KBM-7 (cell line): ENCODE data around the gene LSG1.
A peak's percentile ranks its signal among the peaks of the same experiment; 100 is the strongest.

Experiments used
- DNase-seq: peaks from one replicate; pipeline ENCODE4 v3.0.0-alpha.2; 2015
- in situ Hi-C: fragments of 300-500 bp; cut with MboI; formaldehyde crosslinking; loops from 2 replicates; pipeline ENCODE4 v1.14.3; 2020; ENCODE audit warnings: low sequenced_read_pairs, low pct_unique_long_range_greater_than_20kb, mixed read lengths

Gene LSG1

DNA sequence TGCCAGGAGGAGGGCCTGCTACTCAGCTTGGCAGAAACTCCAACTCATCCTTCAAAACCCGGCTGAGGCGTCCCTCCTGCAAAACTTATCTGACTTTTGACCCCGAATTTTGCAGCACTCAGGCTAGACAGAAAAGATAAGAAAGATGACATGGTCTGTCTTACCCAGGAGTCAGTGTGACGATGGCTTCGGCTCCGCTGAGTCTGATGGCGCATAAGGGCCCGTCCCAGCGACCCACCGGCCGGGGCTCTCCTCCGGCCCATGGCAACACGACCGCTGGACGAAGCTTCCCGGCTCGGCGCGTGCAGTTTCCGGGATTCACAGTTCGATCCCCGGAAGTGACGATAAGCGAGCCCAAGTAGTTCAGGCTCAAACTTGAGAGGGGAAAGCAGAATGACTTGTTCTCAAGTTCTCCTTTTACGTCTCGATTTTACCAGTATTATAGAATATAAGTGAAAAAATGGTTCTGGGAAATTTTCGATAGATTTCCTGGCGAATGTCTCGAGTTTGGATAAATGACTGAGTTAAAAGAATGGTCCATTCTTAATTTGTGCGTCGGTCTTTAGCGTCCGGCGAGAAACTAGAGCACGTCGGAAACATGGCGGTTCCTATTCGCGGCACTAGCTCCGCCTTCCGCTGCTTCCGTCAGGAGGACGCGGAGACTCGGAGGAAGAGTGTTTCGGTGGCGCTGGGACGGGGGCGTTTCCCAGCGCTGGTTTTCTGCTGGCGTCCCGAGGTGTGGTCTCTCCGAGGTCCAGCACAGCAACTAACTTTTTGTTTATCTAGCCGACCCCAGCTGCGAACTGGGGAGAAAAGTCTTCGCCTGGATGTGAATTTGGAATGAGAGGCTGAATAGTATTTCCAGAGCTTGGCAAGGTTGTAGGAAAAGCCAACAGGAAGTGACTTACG is at the start of gene LSG1:
TSS of gene LSG1 (minus strand) at position 292 of the 909 bp plus-strand sequence. CDS start at position 263, 29 bp downstream.
- DNase-seq: peak; percentile 96
- in situ Hi-C loops: no loop called here

DNA sequence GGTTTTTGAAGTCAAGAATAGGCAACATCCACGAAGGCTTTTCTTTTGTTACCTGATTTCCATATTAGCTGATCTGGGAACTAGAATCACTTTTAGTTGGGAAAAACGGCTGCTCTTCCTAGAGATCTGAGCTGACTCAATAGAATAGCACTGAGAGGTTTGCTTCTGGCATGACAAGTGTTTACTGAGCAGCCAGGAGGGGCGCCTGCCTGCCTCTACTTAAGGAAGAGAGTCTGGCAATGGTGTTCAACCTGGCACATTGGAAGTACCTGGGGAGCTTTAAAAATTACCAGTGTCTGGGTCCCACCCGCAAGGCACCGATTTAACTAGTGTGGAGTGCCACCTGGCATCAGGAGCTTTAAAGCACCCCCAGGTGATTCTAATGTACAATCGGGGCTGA is 48.1 kb upstream of the LSG1 start:
- no peak for DNase-seq
- in situ Hi-C loops: no loop called here

DNA sequence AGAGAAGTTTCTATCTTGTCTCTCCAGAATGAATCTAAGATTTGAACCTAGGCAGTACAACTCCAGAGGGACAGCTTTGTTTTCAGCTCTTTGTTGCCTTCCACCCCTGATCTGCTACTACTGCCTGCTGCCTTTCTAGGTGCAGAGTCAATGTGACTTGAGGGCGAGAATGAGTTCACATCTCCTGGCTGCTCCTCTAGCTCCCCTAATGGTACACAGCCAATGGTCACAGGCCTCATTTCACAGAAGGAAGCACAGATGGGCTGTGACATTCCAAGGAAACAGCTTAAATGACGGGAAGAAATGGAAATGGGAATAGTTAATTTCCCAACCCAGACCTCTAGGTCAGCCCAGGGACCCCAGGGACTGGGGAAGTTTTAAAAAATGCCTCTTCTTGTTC is 46.1 kb upstream of the LSG1 start:
- DNase-seq: no peak
- in situ Hi-C loops: no loop called here

DNA sequence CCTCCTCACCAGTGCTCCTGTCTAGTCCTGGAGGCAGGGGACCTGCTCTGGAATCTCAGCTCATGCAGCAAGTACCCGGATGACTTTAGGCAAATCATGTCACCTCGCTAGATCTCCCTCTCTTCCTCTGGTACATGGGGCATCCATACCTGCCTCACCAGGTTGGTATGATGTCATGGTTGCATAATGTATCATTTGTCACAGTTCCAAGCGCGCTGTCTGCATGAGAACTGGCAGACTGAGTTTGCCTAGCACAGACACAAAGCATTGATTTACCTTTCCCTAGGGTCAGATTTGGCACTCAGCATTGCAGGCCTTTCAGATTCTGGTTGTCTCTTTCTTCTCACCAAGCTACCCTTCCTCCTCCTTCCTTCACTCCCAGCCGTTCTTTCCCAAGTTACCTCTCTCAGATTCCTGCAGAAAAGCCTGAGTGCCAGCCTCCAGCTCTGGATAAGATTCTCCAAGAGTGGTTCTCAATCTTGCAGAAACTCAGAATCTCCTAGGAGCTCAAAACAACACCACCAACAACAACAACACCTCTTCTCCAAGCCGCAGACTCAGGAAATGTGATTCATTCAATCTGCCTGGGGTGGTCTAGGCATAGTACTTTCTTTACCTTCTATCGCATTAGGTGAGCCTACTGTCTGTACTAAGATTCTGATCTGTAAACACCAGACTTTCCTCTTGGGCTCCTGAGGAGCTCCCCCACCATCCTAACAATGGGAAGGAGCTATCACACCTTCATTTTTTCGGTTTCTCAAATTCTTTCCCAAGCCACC is 43.2 kb upstream of the LSG1 start:
- in situ Hi-C loops: no loop called here
- no peak for DNase-seq

DNA sequence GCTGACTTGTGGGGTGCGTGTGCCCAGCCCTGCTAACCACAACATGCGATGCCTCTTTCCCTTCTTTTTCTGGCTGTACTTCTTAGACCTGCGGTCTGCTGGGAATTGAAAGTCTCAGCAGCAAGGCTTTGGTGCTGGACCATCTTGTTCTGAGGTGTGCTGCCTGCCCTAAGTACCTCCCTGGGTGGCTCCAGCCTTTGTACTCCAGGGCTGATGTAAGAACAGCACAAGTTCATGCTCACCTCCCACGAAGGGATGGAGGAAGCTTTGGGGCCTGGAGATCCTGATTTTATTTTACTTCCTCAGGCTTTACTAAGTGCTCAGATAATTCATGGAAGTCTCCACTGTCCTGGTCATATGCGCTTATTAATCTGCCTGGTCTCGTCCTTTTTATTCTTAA is 42.6 kb upstream of the LSG1 start:
- DNase-seq: no peak
- in situ Hi-C loops: no loop called here

DNA sequence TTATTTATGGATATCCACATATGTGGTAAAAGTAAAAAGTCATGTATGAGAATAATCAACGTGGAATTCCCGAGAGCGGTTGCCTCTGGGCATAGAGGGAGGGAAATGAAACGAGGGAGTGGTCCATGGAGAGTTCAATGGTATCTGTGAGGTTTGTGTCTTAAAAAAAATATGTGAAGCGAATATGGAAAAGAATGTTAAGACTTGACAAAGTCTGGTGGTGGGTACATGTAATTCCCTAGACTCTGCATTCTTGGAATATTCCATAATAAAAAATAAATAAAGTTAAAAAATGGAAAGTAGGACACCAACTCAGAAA is 42.1 kb upstream of the LSG1 start:
- in situ Hi-C loops: no loop called here

DNA sequence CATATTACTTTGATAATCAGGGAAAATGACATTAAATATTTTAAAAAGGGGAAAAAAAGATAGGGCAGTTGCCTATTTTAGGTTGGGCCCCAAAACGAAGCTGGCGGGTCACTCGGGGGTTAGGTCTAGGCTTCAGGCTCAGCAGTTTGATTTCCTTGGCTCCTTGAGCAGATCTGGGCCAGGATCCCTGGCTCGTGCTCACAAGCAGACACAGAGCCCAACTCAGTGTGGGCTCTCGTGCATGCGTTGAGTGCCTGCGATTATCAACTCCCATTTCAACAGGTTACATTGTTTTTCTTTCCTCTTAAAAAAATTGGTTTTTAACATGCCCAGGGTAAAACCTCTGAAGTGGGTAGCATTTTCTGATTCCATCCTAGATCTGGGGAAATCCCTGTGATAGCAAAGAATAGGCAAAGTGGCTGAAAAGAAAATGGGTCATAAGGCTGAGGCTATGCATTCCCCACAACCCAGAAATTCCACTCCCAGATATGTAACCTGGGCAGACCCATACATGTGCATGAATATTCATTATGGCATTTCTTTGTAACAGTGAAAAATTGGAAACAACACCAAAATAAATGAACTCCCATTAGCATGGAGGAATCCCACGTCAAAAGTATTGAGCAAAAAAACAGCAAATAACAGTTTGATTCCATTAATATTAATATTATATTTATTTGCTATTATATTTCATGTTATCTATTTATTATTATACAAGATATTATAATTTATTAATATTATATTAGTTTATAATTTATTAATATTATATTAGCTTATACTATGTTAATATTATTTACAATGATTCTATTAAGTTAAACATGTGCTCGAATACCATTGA is 41.5 kb upstream of the LSG1 start:
- in situ Hi-C loops: no loop called here
- DNase-seq: no peak

More for the DNA sequence above, 42.1 kb upstream of the LSG1 start:
- no peak for DNase-seq

DNA sequence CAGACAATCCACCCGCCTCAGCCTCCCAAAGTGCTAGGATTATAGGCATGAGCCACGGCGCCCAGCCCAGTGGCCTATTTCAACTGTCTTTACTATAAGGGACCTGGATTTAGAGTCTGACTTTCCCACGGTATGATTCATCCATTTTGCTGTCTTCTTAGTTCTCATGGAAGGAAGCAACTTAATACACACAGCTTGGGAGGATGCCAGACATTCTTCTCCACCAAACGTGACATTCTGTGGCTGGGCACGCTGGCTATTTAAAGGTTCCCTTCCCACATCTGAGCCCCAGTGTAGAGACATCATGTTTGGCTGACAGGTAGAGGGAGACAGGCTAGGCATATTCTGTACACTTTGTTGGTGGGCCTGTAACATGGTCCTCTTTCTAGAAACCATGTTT is 39.9 kb upstream of the LSG1 start:
- no peak for DNase-seq
- in situ Hi-C loops: no loop called here

DNA sequence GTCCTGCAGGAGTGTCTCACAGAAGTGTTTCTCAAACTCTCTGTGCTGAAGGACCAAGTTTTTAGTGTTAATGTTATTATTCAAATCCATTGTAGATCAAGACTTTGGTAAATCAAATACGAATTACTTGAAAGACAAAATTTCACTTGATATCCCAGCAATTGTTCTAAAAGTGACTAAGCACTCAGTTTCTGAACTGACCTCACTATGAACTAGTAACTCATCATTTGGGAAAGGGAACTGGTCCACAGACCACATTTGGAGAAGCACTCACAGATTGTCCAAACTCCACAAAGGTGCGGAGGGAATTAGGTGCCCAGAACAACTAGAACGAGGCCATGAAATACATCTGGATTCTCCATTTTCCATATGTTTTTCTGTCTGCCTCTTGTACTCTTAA is 39.3 kb upstream of the LSG1 start:
- DNase-seq: no peak
- in situ Hi-C loops: no loop called here

DNA sequence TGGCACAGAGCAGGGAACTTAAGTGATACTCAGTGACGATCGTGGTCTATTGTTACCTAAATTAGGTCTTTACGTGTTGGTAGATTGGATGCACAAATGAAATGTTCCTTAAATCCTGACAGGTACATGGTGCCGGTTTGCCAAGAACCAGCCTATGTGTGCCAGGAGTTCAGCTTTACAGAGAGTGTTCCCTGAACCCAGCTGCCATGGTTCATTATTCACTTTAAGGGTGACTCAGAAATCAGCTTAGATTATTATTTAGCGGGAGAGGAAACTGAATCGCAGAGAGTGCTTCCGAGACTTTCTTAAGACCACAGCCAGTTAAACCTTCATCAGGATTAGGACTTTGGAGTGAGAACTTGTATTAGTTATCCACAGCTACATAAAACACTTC is 35.2 kb upstream of the LSG1 start:
- in situ Hi-C loops: no loop called here

DNA sequence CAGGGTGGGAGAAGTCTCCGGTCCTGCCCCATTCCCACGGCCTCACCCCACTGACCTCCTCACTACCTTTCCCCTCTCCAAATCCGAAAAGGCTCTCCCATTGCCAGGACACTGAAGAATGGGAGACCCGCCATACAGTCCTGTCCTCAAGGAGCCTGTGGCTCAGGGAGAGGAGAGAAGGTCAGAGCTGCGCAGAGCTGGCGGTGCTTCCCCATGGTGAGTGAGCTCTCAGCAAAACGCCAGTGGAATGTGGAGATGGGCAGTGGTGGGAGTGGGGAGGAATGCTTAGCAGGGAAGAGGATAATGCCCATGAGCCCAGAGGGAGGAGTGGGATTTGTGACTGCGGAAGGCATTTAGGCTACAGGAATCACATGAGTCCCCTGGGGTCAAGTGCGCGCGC is 33.8 kb upstream of the LSG1 start:
- no peak for DNase-seq
- in situ Hi-C loops: no loop called here

More for the DNA sequence above, 35.2 kb upstream of the LSG1 start:
- no peak for DNase-seq

DNA sequence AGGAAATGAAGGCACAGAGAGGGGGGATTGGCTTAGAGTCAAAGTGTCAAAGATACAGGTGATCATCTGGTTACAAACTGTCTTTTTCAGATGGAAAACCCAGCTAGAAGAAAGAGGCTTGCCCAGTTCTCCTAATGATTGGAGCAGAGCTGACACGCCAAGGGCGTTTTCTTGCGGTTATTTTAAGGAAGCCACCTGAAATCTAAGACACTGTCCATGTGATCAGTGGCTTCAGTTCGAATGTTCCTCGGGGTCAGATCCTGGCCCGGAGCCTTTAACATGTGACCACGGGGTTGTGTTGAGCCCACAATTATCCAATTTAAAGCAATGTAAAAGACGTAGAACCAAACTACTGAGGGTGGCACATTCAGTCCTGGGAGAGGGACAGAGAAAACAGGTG is 33.2 kb upstream of the LSG1 start:
- in situ Hi-C loops: no loop called here

DNA sequence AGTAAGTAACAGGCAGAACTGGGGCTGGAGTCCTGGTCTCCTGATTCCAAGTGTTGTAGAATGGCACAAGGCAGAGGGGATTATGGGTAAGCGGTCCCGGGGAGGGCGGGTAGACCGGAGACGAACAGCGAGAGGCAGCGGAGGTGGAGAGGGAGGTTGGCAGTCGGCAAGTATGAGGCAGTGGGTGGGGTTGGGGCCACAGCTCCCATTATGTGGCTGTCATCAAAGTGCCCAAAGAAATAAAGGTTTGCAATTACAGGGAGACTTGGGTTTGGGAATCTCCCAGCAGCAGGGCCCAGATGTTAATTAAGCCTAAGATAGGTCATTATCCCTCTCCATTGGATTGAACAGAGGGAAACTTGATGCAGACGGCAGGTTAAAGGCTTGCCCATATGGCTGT is 30.6 kb upstream of the LSG1 start:
- DNase-seq: no peak
- in situ Hi-C loops: no loop called here

More for the DNA sequence above, 33.2 kb upstream of the LSG1 start:
- no peak for DNase-seq

DNA sequence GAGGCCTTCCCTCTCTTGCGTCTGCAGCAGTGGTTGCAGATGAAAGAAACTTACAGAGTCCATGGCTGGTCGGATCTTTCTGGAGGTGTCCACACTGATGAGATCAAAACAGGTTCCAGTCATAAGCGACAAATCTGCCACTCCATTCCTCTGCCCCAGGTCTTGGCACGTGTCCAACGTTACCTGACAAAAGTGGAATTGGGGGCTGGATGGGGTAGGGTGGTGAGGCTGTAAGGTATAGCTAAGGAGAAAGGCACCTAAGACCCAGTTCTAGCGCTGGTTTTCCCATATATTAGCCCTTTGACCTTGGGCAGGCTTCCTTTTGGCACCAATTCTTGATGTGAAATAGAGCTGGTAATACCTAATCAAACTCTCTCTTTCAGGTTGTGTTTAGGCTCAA is 24.7 kb upstream of the LSG1 start:
- in situ Hi-C loops: loop anchor here (25.0 kb wide), 2 partner anchors 416 to 841 kb away; partner anchors contain the start of gene PPP1R2
- DNase-seq: no peak

DNA sequence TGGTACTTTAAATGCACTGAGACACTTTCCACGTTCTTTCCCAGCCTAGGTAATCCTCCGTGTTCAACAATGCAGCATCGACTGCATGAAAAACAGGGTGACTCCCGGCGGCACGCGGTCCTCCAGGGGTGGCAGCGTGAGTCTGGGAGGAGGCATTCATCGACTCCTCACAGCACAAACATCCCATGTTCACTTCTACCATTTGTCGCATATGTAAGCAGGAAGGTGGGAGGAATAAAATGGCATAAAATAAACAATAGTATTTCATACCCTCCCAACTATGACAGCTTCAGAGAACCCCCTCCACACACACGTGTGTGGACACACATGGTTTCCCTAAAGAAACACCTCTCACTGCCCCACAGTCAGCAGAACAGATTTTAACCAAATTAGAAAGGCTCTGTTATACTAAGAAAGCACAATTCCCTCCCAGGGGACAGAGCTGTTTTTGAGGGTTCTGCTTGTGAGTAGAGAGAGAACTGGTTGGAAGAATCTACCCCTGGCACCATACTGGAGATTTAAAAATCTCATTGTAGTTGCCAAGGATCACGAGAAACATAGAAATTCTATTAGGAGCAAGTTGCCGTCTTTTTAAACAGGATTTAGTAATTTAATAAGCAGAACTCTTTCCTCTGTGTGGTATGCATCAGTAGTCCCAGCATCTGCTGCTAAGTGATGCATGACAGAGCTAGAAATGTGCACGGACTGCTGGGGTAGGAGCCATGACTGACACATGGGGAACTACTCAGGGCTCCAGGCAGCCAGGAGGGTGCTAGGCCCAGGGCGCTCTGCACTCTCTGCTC is 19.7 kb upstream of the LSG1 start:
- DNase-seq: peak; percentile 72
- in situ Hi-C loops: loop anchor here (25.0 kb wide), 2 partner anchors 421 to 846 kb away; partner anchors contain the start of gene PPP1R2

DNA sequence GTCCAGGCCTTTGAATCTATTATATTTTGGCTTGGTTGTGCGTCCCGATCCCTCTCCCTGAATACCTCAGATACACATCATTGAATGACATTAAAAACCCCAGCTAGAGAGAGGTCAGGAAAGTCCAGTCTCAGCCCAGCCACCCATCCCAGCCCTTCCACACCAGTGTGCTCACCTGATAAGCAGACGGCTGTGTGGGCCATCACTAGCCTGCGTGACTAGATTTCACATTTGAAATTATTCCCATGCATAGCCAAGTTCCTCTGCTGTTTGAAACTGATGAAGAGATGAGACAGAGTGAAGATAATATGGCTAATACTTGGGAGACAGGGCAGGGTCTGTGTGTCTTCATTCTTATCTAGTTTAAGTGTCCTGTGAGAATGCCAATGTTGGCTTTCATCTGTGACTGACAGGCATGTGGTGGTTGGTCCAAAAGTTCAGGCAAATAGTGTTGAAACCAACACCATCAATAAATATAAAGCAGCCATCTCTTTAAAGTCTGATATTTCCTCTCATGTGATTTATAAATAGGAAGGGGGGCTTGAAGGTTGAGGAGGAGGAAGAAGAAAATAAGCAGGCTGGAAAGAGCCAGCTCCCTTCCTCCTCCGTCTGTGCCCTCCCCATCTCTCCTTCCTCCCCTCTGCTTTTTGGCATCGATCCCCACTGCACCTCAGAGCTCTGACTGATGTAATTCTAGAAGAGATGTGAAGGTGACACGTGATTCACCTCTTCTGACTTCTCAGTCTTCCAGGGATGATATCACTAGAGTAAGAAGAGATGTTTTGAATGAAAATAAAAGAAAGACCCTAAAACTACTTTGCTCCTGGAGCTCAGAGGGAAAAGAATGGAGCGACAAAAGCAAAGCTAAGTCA is 18.7 kb upstream of the LSG1 start:
- DNase-seq: peak; percentile 43
- in situ Hi-C loops: loop anchor here (25.0 kb wide), 2 partner anchors 422 to 847 kb away; partner anchors contain the start of gene PPP1R2

DNA sequence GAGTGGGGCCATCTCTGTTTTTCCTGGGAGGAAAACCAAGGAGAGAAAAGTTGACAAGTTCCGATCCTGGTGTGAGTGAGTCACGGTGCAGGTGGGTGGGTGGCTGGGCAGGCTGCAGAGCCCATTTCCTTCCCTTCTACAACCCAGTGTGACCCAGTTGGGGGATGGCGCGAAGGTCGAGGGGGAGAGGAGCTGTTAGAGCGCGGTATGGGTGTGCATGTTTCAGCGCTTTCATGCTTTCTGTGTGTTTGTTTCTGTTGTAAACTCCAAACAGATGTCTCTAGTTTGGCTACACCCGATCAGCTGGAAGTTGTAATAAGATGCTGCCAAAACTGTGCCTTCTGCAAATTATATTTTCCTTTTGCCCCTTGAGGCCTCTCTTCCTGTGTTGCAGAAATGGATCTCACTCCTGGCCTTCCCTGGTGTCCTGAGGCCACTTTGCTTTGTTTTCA is 17.5 kb upstream of the LSG1 start:
- DNase-seq: peak; percentile 47
- in situ Hi-C loops: loop anchor here (10.0 to 25.0 kb wide), 3 partner anchors 423 to 848 kb away; partner anchors contain the start of gene PPP1R2
